ENCODE results near the gene SPINK5.

The SPINK5 gene

DNA sequence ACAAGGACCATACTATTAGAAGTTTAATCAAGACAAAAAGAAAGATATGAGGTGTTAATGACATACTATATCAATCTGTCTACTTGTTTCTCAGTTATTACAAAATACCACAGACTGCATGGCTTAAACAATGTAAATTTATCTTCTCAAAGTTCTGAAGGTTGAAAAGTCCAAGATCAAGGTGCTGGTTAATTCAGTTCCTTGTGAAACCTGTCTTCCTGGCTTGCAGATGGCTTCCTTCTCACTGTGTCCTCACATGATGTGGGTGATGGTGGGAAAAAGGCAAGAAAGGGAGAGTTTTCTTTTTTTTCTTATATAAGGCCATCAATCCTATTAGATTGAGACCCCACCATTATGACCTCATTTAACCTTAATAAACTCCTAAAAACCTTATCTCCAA lies 89.0 kb downstream of the SPINK5 start:
- no peak for DNase-seq (ENCODE audit: low read depth, low spot score)
- no peaks in the 10 kb centered on the region for H3K27me3 ChIP-seq (ENCODE audit: insufficient read depth, insufficient read length)
- no peak overlapping the region for H3K9ac ChIP-seq (ENCODE audit: insufficient read length, low read depth)
- H3K4me3 ChIP-seq (ENCODE audit: insufficient read length, low read depth), result no peak overlapping the region
- H3K4me1 ChIP-seq (ENCODE audit: insufficient read depth, insufficient read length), result no peaks in the 10 kb centered on the region
- no peaks in the 10 kb centered on the region for H3K36me3 ChIP-seq (ENCODE audit: insufficient read depth, insufficient read length, low read length)
- H3K9me3 ChIP-seq (ENCODE audit: insufficient read depth, low read length), result no peaks in the 10 kb centered on the region
- TF ChIP-seq ZNF274 (IDR thresholded peaks at IDR 0.05; ENCODE audit: low read depth, low read length), result no peak
- no peak for TF ChIP-seq SUZ12 (IDR thresholded peaks at IDR 0.05; ENCODE audit: extremely low read depth, insufficient read depth, insufficient read length)
- no peak for TF ChIP-seq YY1 (IDR thresholded peaks at IDR 0.05; ENCODE audit: insufficient read depth, insufficient read length)

- Histone ChIP-seq H3K4me3 (ENCODE audit: insufficient read length, low read depth) (no peak overlapping the region), H3K9me3 (ENCODE audit: insufficient read depth, low read length) (no peaks in the 10 kb centered on the region), H3K4me1 (ENCODE audit: insufficient read depth, insufficient read length) (no peaks in the 10 kb centered on the region), H3K27me3 (ENCODE audit: insufficient read depth, insufficient read length) (no peaks in the 10 kb centered on the region), H3K9ac (ENCODE audit: insufficient read length, low read depth) (no peak overlapping the region), H3K36me3 (ENCODE audit: insufficient read depth, insufficient read length, low read length) (no peaks in the 10 kb centered on the region)
- TF ChIP-seq SUZ12 (IDR thresholded peaks at IDR 0.05; ENCODE audit: extremely low read depth, insufficient read depth, insufficient read length) (no peak), ZNF274 (IDR thresholded peaks at IDR 0.05; ENCODE audit: low read depth, low read length) (no peak)
- DNase-seq (ENCODE audit: low read depth, low spot score), result no peak
These were observed 92.8 kb downstream of the SPINK5 start for GRCh38 chr5:148156609-148157008.

DNA sequence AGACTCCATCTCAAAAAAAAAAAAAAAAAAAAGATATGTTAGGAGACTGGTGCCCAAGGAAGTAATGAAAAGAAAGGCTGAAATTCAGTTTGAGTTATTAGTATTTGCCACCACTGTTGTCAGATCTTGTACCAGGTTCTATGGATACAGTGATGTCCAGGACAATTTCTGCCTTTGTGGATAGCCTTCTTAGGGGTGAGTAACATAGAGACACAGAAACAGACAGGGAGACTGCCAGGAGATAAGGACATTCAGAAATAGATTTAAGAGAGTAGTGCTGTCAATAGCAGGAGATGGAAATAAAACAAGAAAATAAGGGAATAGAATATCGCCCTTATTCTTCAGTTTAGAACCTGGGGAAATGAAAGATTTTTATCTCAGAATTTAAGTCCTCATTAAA lies 98.3 kb downstream of the SPINK5 start:
- Histone ChIP-seq H3K4me1 (ENCODE audit: insufficient read depth, insufficient read length) (no peaks in the 10 kb centered on the region), H3K36me3 (ENCODE audit: insufficient read depth, insufficient read length, low read length) (no peaks in the 10 kb centered on the region), H3K27me3 (ENCODE audit: insufficient read depth, insufficient read length) (no peaks in the 10 kb centered on the region), H3K9me3 (ENCODE audit: insufficient read depth, low read length) (peaks cover 4% of the 10 kb centered on the region; the same call in 1 of the 2 replicates), H3K4me3 (ENCODE audit: insufficient read length, low read depth) (no peak overlapping the region), H3K9ac (ENCODE audit: insufficient read length, low read depth) (no peak overlapping the region)
- no peak for TF ChIP-seq YY1 (IDR thresholded peaks at IDR 0.05; ENCODE audit: insufficient read depth, insufficient read length)
- TF ChIP-seq ZNF274 (IDR thresholded peaks at IDR 0.05; ENCODE audit: low read depth, low read length), result no peak
- no peak for TF ChIP-seq SUZ12 (IDR thresholded peaks at IDR 0.05; ENCODE audit: extremely low read depth, insufficient read depth, insufficient read length)
- DNase-seq (ENCODE audit: low read depth, low spot score), result no peak

GRCh38 chr5:148163345-148163744 lies 99.6 kb downstream of the SPINK5 start:
- Histone ChIP-seq H3K4me3 (ENCODE audit: insufficient read length, low read depth) (no peak overlapping the region), H3K9ac (ENCODE audit: insufficient read length, low read depth) (no peak overlapping the region), H3K36me3 (ENCODE audit: insufficient read depth, insufficient read length, low read length) (no peaks in the 10 kb centered on the region), H3K9me3 (ENCODE audit: insufficient read depth, low read length) (peaks cover 4% of the 10 kb centered on the region; the same call in 1 of the 2 replicates), H3K4me1 (ENCODE audit: insufficient read depth, insufficient read length) (no peaks in the 10 kb centered on the region), H3K27me3 (ENCODE audit: insufficient read depth, insufficient read length) (no peaks in the 10 kb centered on the region)
- TF ChIP-seq ZNF274 (IDR thresholded peaks at IDR 0.05; ENCODE audit: low read depth, low read length), result no peak
- no peak for DNase-seq (ENCODE audit: low read depth, low spot score)

DNA sequence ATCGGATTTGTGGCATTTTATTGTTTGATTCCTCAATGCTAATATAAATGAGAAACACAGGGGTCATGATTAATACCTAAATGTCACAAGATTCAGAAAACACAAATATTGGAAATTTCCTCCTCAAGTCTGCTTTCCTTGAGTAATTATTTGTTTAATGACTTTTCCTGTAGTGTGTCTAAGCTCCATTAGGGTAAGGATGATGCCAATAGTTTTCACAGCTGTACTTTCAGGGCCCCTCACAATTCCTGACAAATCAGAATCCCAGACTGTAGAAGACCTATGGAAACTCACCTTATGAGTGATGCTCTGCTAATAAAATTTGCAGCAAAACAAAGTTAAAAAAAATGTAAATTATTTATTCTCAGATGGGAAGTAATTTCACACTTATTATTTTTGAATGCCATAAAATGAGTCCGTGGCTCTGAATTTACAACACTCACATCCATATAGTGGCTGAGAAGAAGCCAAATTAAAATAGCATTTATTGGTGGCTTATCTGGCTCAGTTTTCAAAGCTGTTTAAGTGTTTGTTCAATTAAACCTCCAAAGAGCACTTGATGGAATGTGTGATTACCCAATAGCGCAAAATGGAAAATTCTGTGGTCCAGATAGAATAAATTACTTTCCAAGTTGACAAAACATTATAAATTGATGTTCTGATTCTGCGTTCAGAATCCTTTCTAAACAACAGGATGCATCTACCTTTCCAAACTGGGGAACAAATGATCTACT lies 102.9 kb downstream of the SPINK5 start:
- no peak for TF ChIP-seq SUZ12 (IDR thresholded peaks at IDR 0.05; ENCODE audit: extremely low read depth, insufficient read depth, insufficient read length)
- TF ChIP-seq ZNF274 (IDR thresholded peaks at IDR 0.05; ENCODE audit: low read depth, low read length), result no peak
- TF ChIP-seq YY1 (IDR thresholded peaks at IDR 0.05; ENCODE audit: insufficient read depth, insufficient read length), result no peak
- Histone ChIP-seq H3K9ac (ENCODE audit: insufficient read length, low read depth) (no peak overlapping the region), H3K4me3 (ENCODE audit: insufficient read length, low read depth) (no peak overlapping the region), H3K27me3 (ENCODE audit: insufficient read depth, insufficient read length) (no peaks in the 10 kb centered on the region), H3K9me3 (ENCODE audit: insufficient read depth, low read length) (peaks cover 4% of the 10 kb centered on the region; the same call in 1 of the 2 replicates), H3K4me1 (ENCODE audit: insufficient read depth, insufficient read length) (no peaks in the 10 kb centered on the region), H3K36me3 (ENCODE audit: insufficient read depth, insufficient read length, low read length) (no peaks in the 10 kb centered on the region)
- no peak for DNase-seq (ENCODE audit: low read depth, low spot score)

- no peaks in the 10 kb centered on the region for H3K36me3 ChIP-seq (ENCODE audit: insufficient read depth, insufficient read length, low read length)
- H3K27me3 ChIP-seq (ENCODE audit: insufficient read depth, insufficient read length), result no peaks in the 10 kb centered on the region
- H3K9ac ChIP-seq (ENCODE audit: insufficient read length, low read depth), result no peak within 1 kb of the TSS
- H3K4me3 ChIP-seq (ENCODE audit: insufficient read length, low read depth), result no peak within 1 kb of the TSS
- peaks cover 4% of the 10 kb centered on the region; the same call in 1 of the 2 replicates for H3K9me3 ChIP-seq (ENCODE audit: insufficient read depth, low read length)
- DNase-seq (ENCODE audit: low read depth, low spot score), result no peak
- TF ChIP-seq YY1 (IDR thresholded peaks at IDR 0.05; ENCODE audit: insufficient read depth, insufficient read length), result no peak
- TF ChIP-seq ZNF274 (IDR thresholded peaks at IDR 0.05; ENCODE audit: low read depth, low read length), result no peak
- TF ChIP-seq SUZ12 (IDR thresholded peaks at IDR 0.05; ENCODE audit: extremely low read depth, insufficient read depth, insufficient read length), result no peak
- H3K4me1 ChIP-seq (ENCODE audit: insufficient read depth, insufficient read length), result no peaks in the 10 kb centered on the region
These were observed 104.5 kb downstream of the SPINK5 start, which contains the start of gene SPINK14 for GRCh38 chr5:148168246-148168645. Gene SPINK14, plus strand, starts transcription at chr5:148168546. Its CDS starts 1,187 bp downstream, at chr5:148169733.

DNA sequence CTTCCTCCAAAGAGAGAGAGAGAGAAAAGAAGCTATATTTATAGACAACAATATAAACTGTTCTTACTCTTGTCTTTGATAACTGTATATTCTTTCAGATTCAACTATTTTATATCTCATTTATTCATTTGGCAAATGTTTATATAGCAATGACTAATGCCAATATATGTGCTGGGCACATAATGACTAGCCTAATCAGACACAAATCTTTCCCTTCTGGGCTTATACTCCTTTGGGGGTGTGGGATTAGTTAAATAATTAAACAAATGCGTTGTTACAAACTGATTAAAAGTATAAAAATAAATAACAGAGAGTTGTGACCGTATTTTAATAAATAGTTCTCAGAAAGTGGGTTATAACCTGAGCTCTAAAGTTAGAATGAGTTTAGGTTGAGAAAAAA lies 108.6 kb downstream of the SPINK5 start:
- Histone ChIP-seq H3K27me3 (ENCODE audit: insufficient read depth, insufficient read length) (no peaks in the 10 kb centered on the region), H3K4me1 (ENCODE audit: insufficient read depth, insufficient read length) (no peaks in the 10 kb centered on the region), H3K36me3 (ENCODE audit: insufficient read depth, insufficient read length, low read length) (no peaks in the 10 kb centered on the region), H3K9me3 (ENCODE audit: insufficient read depth, low read length) (no peaks in the 10 kb centered on the region), H3K4me3 (ENCODE audit: insufficient read length, low read depth) (no peak overlapping the region), H3K9ac (ENCODE audit: insufficient read length, low read depth) (no peak overlapping the region)
- DNase-seq (ENCODE audit: low read depth, low spot score), result no peak
- no peak for TF ChIP-seq SUZ12 (IDR thresholded peaks at IDR 0.05; ENCODE audit: extremely low read depth, insufficient read depth, insufficient read length)
